NB4 (cell line): Measurements from ENCODE around the gene QRSL1.
A peak's percentile ranks its signal among the peaks of the same experiment; 100 is the strongest.

Source experiments
- DNase-seq: peaks from one replicate; pipeline ENCODE4 v3.0.0; 2010; ENCODE audit warnings: low read depth
- H3K4me3 ChIP-seq: one replicate; pipeline ENCODE4 v1.5.1; 2011; ENCODE audit warnings: mild to moderate bottlenecking, low read depth, low read length, moderate library complexity
- MYC ChIP-seq: IDR thresholded peaks from 2 replicates; pipeline ENCODE4 v1.6.1; 2011; ENCODE audit warnings: low read depth, low read length
- POLR2A ChIP-seq: IDR thresholded peaks from 2 replicates; pipeline ENCODE4 v1.6.1; 2011; ENCODE audit warnings: mild to moderate bottlenecking; ENCODE audit not compliant: insufficient read length; ENCODE audit errors: extremely low read depth
- TF ChIP-seq, protein P1 (sequence below): IDR thresholded peaks from 2 replicates; pipeline ENCODE4 v1.6.1; 2011; ENCODE audit warnings: low read depth, low read length
- TF ChIP-seq, protein P2 (sequence below): IDR thresholded peaks from one replicate; pipeline ENCODE4 v1.5.1; 2012; ENCODE audit warnings: low read depth, low read length

QRSL1 gene

DNA sequence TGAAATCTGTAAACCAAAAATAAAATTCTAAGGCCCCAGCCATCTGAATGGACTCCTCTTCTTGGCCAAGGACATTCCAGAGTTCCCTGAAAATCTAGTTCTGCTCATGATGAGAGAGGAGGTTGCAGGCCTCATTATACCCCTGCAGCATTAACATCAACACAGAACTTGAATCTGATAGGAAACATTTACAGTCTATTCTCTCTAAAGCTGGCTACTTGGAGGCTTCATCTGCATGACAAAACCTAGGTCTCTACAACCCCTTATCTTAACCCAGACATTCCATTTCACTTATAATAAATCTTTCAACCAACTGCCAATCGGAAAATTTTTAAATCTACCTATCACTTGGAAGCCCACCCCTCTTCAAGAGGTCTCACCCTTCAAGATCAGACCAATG, 15.8 kb upstream of the QRSL1 start:
- no peak overlapping the region for H3K4me3 ChIP-seq
- no peak for DNase-seq
- TF ChIP-seq, protein P1, sequence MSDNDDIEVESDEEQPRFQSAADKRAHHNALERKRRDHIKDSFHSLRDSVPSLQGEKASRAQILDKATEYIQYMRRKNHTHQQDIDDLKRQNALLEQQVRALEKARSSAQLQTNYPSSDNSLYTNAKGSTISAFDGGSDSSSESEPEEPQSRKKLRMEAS, result no peak
- no peak for TF ChIP-seq POLR2A
- no peak for TF ChIP-seq MYC
- TF ChIP-seq, protein P2, sequence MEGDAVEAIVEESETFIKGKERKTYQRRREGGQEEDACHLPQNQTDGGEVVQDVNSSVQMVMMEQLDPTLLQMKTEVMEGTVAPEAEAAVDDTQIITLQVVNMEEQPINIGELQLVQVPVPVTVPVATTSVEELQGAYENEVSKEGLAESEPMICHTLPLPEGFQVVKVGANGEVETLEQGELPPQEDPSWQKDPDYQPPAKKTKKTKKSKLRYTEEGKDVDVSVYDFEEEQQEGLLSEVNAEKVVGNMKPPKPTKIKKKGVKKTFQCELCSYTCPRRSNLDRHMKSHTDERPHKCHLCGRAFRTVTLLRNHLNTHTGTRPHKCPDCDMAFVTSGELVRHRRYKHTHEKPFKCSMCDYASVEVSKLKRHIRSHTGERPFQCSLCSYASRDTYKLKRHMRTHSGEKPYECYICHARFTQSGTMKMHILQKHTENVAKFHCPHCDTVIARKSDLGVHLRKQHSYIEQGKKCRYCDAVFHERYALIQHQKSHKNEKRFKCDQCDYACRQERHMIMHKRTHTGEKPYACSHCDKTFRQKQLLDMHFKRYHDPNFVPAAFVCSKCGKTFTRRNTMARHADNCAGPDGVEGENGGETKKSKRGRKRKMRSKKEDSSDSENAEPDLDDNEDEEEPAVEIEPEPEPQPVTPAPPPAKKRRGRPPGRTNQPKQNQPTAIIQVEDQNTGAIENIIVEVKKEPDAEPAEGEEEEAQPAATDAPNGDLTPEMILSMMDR, result no peak

DNA sequence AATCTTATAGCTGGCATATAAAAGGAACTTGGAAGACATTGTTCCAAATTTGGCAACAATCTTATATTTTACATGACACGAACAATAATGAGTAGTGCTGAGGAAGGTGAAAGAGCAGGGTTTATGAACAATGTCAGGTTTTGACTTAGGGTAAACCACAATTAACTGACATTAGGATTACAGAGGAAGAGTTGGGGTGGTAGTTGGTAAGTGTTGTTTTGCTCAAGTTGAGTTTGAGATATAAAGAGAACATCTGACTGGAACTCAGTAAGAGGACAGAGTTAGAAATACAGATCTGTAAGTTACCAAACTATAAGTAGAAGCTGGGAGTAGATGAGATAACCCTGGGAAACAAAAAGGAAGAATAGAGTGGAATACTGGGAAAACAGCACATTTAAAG, 15.2 kb upstream of the QRSL1 start:
- no peak overlapping the region for H3K4me3 ChIP-seq
- no peak for DNase-seq
- no peak for TF ChIP-seq POLR2A
- TF ChIP-seq, protein P1, result no peak
- no peak for TF ChIP-seq MYC

DNA sequence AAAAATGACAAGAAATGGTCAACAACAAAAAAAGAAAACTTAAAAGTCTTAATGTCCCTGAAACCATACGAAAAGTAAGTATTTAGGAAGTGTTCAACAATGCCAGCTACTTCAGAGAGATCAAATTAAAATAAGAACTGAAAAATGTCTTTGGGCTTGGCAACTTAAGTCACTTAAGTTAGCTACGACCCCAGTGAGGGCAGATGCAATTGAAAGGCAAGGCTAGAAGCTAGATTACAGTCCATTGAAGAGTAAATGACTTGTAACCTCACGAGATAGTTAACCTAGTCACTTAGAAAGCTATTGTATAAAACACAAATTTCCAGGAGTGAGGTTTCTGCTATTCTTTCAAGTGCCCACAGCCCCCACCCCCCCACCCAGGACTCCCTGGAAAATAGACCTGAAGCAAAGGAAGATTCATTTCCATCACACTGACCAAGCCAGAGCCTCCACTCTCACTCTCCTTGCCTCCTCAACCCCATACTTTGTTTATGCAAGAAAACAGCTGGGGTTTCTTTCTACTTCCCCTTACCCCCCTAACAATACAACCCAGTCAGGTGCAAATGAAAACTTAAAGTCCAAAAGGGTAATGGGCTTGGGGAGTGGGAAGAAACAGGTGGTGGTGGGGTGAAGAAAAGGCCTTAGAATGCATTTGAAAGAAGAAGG, 14.7 kb upstream of the QRSL1 start:
- DNase-seq, result no peak
- no peak for TF ChIP-seq MYC
- no peak for TF ChIP-seq POLR2A
- TF ChIP-seq, protein P2, result no peak
- TF ChIP-seq, protein P1, result no peak
- no peak overlapping the region for H3K4me3 ChIP-seq

DNA sequence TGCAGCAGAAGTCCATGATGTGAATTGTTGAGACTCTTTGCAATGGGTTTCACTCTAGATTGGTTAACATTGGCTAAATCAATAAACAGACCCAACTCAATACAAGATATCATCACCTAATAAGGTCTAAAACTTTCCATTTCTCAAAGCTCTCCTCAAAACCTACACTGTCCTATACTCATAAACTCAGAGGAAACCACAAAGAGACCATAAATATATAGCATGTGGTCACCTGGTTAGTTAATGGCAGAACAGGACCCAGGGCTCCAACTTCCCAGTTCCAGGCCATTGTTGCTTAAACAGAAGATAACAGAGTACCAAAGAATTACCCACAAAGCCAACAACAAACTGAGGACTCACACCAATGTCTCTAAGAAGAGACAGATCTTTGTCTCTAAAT, 12.1 kb upstream of the QRSL1 start:
- TF ChIP-seq, protein P1, result no peak
- TF ChIP-seq MYC (no peak), POLR2A (no peak)
- TF ChIP-seq, protein P2, result no peak
- DNase-seq, result peak; percentile 56

DNA sequence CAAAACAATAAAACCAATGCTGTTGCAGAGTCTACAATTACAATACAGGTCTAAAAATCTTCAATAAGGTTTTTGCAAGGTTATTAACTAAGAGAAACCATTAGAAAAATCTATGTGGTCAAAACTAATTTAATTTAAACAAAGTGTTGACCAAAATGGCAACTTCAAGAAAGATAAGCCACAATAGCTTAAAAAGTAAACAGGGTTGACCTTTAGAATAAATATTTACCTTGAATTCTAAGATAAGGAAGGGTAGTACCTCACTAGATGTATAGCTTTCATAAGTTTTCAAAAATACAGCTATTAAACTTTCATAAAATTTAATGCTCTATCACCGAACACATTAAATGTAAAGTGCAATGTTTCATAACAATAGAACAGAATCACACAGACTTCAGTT, 11.5 kb upstream of the QRSL1 start:
- DNase-seq, result no peak
- no peak overlapping the region for H3K4me3 ChIP-seq
- no peak for TF ChIP-seq MYC
- TF ChIP-seq, protein P2, result no peak
- no peak for TF ChIP-seq POLR2A
- TF ChIP-seq, protein P1, result no peak

More for the DNA sequence above, 12.1 kb upstream of the QRSL1 start:
- no peak overlapping the region for H3K4me3 ChIP-seq

DNA sequence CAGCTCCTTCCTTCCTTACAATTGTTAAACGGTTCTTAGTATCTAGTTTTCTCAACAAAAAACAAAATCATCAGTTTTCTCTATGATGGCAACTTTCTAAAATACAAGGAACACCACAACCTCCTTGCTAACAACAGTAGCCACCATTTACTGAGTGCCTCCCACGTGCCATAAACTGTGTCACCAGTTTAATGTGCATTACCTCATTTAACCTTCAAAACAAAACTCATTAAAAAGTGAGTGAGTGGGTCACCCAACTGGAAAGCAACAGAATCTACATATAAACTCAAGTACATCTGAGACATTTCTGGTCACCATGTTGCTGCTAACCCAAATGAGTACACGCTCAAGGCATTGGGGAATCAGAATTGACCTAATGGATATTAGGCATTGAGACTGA, 11.1 kb upstream of the QRSL1 start:
- no peak overlapping the region for H3K4me3 ChIP-seq
- no peak for TF ChIP-seq POLR2A
- TF ChIP-seq, protein P1, result no peak
- TF ChIP-seq MYC, result no peak
- TF ChIP-seq, protein P2, result no peak
- DNase-seq, result peak; percentile 35
